SK-N-SH treated with all-trans-retinoic acid at 6 μM for 48 hours (cell line): ENCODE measurements around the gene FOXA1.

ENCODE experiments used
- ATAC-seq: fragments of 200-7000 bp; cut with Tn5 transposase; 3 replicates; pipeline ENCODE4 v1.9.1; 2020; ENCODE audit warnings: mild to moderate bottlenecking, moderate library complexity
- ARNTL ChIP-seq: fragments of 450-650 bp; formaldehyde crosslinking; IDR thresholded peaks from 2 replicates; pipeline ENCODE4 v1.5.0; 2020; ENCODE audit warnings: low read depth, mild to moderate bottlenecking, moderate library complexity, borderline replicate concordance
- BACH2 ChIP-seq: fragments of 250-450 bp; sonication (Bioruptor Pico); IDR thresholded peaks from 2 replicates; pipeline ENCODE4 v1.9.0; 2021; ENCODE audit warnings: mild to moderate bottlenecking, borderline replicate concordance
- CSDC2 ChIP-seq: fragments of 250-450 bp; sonication (Bioruptor Pico); IDR thresholded peaks from 2 replicates; pipeline ENCODE4 v1.5.0; 2020; ENCODE audit warnings: mild to moderate bottlenecking, moderate library complexity
- ESRRG ChIP-seq: fragments of 250-450 bp; sonication (Bioruptor Pico); IDR thresholded peaks from 2 replicates; pipeline ENCODE4 v1.6.1; 2021; ENCODE audit warnings: mild to moderate bottlenecking
- GLIS3 ChIP-seq: fragments of 250-450 bp; sonication (Bioruptor Pico); IDR thresholded peaks from 2 replicates; pipeline ENCODE4 v1.5.0; 2020; ENCODE audit warnings: mild to moderate bottlenecking, moderate library complexity
- OSR1 ChIP-seq: fragments of 250-450 bp; sonication (Bioruptor Pico); IDR thresholded peaks from 2 replicates; pipeline ENCODE4 v1.8.0; 2022; ENCODE audit warnings: moderate library complexity, mild to moderate bottlenecking, inconsistent platforms
- PPARA ChIP-seq: fragments of 250-450 bp; sonication (Bioruptor Pico); IDR thresholded peaks from 2 replicates; pipeline ENCODE4 v1.5.0; 2020; ENCODE audit warnings: mild to moderate bottlenecking, borderline replicate concordance
- RARB ChIP-seq: fragments of 250-450 bp; sonication (Bioruptor Pico); IDR thresholded peaks from 2 replicates; pipeline ENCODE4 v1.8.0; 2021; ENCODE audit warnings: mild to moderate bottlenecking, moderate library complexity
- TCF4 ChIP-seq: fragments of 250-450 bp; sonication (Bioruptor Pico); IDR thresholded peaks from 2 replicates; pipeline ENCODE4 v1.8.0; 2021; ENCODE audit warnings: mild to moderate bottlenecking, moderate library complexity, borderline replicate concordance
- ZC3H10 ChIP-seq: fragments of 250-450 bp; sonication (Bioruptor Pico); IDR thresholded peaks from 2 replicates; pipeline ENCODE4 v1.5.1; 2021; ENCODE audit warnings: mild to moderate bottlenecking, moderate library complexity
- ZFP3 ChIP-seq: fragments of 250-450 bp; sonication (Bioruptor Pico); IDR thresholded peaks from 2 replicates; pipeline ENCODE4 v1.5.0; 2020; ENCODE audit warnings: mild to moderate bottlenecking, moderate library complexity
- ZFP30 ChIP-seq: fragments of 450-650 bp; formaldehyde crosslinking; IDR thresholded peaks from 2 replicates; pipeline ENCODE4 v1.5.0; 2022; ENCODE audit warnings: mild to moderate bottlenecking, moderate library complexity
- ZNF565 ChIP-seq: fragments of 450-650 bp; formaldehyde crosslinking; conservative IDR thresholded peaks from 2 replicates; pipeline ENCODE4 v1.5.0; 2020; ENCODE audit warnings: low read depth, mild to moderate bottlenecking, moderate library complexity
- ZNF70 ChIP-seq: fragments of 450-650 bp; formaldehyde crosslinking; IDR thresholded peaks from 2 replicates; pipeline ENCODE4 v1.5.0; 2020; ENCODE audit warnings: mild to moderate bottlenecking, moderate library complexity
- TF ChIP-seq, protein P1 (sequence below): fragments of 250-450 bp; sonication (Bioruptor Pico); IDR thresholded peaks from 2 replicates; pipeline ENCODE4 v1.5.0; 2020; ENCODE audit warnings: mild to moderate bottlenecking, moderate library complexity
- TF ChIP-seq, protein P2 (sequence below): fragments of 250-450 bp; sonication (Bioruptor Pico); IDR thresholded peaks from 2 replicates; pipeline ENCODE4 v1.8.0; 2020; ENCODE audit warnings: mild to moderate bottlenecking, moderate library complexity, borderline replicate concordance
- TF ChIP-seq, protein P3 (sequence below): fragments of 250-450 bp; sonication (Bioruptor Pico); IDR thresholded peaks from 2 replicates; pipeline ENCODE4 v1.5.1; 2021; ENCODE audit warnings: mild to moderate bottlenecking, moderate library complexity

FOXA1 gene

DNA sequence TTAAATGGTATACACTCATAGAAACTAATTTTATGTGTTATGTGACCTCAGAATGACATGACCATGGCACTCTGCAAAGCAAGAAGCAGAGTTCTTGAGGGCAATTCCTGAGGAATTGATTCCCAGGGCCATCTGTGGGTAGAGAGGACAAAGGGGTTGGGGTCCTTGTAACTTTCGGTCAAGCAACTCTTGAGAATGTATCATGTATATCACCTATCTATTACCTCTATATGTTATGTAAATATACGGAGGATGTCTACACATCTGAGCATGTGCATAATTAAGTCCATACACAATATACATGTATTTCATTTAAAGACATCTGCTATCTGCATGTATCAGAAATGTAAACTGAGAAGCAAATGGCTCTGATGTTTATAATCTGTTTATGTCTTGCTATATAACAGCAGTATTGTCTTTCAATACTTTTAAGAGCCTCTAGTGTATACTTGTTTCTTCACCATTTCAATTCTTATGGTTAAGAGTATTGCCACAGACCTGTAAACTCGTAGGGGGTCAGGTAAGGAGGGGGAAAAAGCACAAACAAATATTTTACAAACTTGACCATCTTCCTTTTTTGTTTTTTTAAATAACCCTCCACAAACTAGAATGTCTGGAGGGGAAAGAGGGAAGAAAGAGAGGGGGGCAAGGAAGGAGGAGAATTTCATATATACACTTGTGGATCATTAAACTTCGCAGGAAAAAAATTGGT, 4.5 kb downstream of the FOXA1 start (continued):
- no peak for TF ChIP-seq ARNTL (CRISPR knock-in tag)
- TF ChIP-seq RARB: no peak
- TF ChIP-seq, protein P1, sequence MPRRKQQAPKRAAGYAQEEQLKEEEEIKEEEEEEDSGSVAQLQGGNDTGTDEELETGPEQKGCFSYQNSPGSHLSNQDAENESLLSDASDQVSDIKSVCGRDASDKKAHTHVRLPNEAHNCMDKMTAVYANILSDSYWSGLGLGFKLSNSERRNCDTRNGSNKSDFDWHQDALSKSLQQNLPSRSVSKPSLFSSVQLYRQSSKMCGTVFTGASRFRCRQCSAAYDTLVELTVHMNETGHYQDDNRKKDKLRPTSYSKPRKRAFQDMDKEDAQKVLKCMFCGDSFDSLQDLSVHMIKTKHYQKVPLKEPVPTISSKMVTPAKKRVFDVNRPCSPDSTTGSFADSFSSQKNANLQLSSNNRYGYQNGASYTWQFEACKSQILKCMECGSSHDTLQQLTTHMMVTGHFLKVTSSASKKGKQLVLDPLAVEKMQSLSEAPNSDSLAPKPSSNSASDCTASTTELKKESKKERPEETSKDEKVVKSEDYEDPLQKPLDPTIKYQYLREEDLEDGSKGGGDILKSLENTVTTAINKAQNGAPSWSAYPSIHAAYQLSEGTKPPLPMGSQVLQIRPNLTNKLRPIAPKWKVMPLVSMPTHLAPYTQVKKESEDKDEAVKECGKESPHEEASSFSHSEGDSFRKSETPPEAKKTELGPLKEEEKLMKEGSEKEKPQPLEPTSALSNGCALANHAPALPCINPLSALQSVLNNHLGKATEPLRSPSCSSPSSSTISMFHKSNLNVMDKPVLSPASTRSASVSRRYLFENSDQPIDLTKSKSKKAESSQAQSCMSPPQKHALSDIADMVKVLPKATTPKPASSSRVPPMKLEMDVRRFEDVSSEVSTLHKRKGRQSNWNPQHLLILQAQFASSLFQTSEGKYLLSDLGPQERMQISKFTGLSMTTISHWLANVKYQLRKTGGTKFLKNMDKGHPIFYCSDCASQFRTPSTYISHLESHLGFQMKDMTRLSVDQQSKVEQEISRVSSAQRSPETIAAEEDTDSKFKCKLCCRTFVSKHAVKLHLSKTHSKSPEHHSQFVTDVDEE (CRISPR knock-in tag): no peak
- no peak for TF ChIP-seq CSDC2 (CRISPR knock-in tag)

DNA sequence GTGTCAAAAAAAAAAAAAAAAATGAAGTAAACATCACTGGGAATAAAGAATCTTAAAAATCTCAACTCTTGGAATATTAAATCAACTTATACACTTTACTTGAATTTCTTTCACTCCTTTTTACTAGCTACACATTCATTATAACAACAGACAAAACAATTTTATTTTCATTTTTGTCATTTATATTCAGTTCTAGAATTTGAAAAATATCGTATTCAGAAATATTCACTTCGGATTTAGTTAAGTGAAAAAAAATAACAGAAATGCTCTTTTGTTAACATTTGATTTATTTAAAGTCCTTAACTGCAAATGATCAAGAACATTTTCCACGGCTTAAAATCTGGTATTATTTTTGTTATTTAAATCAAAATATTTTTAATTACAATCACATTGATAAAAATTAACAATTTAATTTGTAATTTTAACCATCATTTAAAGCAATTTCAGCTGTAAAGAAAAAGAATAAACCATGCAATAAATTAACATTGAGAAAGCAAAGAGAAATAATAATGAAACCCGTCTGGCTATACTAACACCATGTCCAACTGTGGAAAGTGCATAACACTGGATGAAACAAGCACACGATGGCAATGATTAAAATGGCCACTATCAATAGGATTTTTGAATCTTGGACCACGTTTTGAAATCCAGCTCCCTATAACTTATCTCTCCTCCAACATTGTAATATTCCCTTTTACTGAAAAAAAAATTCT, 5.2 kb downstream of the FOXA1 start:
- no peak for ATAC-seq
- TF ChIP-seq ZFP30 (CRISPR knock-in tag) (no peak), ARNTL (CRISPR knock-in tag) (no peak), PPARA (CRISPR knock-in tag) (no peak), OSR1 (no peak), GLIS3 (no peak), TCF4 (CRISPR knock-in tag) (no peak), ZFP3 (CRISPR knock-in tag) (no peak), ESRRG (no peak), RARB (no peak), CSDC2 (CRISPR knock-in tag) (no peak), ZC3H10 (CRISPR knock-in tag) (no peak)
- TF ChIP-seq, protein P1 (CRISPR knock-in tag): no peak
- TF ChIP-seq, protein P2, sequence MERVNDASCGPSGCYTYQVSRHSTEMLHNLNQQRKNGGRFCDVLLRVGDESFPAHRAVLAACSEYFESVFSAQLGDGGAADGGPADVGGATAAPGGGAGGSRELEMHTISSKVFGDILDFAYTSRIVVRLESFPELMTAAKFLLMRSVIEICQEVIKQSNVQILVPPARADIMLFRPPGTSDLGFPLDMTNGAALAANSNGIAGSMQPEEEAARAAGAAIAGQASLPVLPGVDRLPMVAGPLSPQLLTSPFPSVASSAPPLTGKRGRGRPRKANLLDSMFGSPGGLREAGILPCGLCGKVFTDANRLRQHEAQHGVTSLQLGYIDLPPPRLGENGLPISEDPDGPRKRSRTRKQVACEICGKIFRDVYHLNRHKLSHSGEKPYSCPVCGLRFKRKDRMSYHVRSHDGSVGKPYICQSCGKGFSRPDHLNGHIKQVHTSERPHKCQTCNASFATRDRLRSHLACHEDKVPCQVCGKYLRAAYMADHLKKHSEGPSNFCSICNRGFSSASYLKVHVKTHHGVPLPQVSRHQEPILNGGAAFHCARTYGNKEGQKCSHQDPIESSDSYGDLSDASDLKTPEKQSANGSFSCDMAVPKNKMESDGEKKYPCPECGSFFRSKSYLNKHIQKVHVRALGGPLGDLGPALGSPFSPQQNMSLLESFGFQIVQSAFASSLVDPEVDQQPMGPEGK: no peak

DNA sequence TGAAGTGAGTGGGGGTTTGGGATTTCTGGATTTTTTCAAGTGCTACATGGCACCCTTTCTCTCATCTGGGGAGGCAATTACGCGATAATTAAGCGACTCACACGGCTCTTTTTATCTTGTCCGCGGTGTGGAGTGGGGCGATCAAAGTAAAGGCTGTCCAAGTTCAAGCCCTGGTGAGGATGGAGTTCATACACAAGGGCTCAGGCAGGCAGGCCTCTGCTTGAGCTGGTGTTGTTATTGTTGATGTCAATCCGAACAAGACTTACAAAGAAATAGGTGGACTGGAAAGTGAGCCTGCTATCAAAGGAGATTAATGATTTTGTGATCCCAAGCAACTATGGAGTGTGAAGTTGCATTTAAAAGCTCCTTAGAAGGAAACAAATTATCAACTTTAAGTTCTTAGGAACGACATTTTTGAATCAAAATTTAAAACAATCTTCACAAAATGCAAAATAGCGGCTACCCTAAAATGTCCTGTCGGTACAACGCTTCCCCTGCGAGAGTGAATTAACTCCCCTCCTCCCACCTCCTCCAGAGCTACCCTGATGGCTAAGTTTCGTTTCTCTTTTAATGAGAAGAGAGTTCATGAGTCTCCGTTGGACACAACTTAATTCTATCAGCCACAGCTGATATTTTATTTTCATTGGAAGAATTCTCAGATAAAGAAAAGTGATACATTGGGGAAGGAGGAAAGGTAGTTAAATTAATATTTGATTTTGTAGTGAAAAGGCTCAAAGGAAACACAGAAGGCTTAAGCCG, 5.9 kb downstream of the FOXA1 start:
- ATAC-seq: no peak
- no peak for TF ChIP-seq ZNF70 (CRISPR knock-in tag)

DNA sequence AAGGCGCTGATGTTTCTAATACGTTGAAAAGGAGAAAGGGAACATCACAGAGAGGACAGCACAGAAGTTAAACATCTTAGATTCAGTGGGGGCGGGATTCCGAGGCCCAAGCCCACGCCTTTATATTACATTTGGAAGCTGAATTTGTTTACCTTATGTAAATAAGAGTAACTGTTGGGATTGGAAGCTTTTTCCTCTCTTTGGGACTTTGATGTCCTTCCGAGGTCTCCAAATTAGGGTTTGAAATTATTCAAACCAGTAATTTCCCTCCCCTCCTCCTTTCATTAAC, 6.4 kb downstream of the FOXA1 start:
- TF ChIP-seq PPARA (CRISPR knock-in tag) (no peak), BACH2 (no peak), ZNF565 (CRISPR knock-in tag) (no peak), TCF4 (CRISPR knock-in tag) (no peak), OSR1 (no peak)
- TF ChIP-seq, protein P2: no peak
- TF ChIP-seq, protein P3, sequence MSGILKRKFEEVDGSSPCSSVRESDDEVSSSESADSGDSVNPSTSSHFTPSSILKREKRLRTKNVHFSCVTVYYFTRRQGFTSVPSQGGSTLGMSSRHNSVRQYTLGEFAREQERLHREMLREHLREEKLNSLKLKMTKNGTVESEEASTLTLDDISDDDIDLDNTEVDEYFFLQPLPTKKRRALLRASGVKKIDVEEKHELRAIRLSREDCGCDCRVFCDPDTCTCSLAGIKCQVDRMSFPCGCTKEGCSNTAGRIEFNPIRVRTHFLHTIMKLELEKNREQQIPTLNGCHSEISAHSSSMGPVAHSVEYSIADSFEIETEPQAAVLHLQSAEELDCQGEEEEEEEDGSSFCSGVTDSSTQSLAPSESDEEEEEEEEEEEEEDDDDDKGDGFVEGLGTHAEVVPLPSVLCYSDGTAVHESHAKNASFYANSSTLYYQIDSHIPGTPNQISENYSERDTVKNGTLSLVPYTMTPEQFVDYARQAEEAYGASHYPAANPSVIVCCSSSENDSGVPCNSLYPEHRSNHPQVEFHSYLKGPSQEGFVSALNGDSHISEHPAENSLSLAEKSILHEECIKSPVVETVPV (CRISPR knock-in tag): no peak
- TF ChIP-seq, protein P1 (CRISPR knock-in tag): no peak
- ATAC-seq: no peak
